HG03378 (cell line): ENCODE results near the gene BCAR3.

Source experiments
- ATAC-seq: cut with Tn5 transposase; IDR thresholded peaks from one replicate; pipeline ENCODE4 v1.9.1; 2021; ENCODE audit warnings: mild to moderate bottlenecking, moderate library complexity; ENCODE audit not compliant: unreplicated experiment

The BCAR3 gene

GRCh38 chr1:93617670-93618499, 63.8 kb downstream of the BCAR3 start:
- no peak for ATAC-seq

DNA sequence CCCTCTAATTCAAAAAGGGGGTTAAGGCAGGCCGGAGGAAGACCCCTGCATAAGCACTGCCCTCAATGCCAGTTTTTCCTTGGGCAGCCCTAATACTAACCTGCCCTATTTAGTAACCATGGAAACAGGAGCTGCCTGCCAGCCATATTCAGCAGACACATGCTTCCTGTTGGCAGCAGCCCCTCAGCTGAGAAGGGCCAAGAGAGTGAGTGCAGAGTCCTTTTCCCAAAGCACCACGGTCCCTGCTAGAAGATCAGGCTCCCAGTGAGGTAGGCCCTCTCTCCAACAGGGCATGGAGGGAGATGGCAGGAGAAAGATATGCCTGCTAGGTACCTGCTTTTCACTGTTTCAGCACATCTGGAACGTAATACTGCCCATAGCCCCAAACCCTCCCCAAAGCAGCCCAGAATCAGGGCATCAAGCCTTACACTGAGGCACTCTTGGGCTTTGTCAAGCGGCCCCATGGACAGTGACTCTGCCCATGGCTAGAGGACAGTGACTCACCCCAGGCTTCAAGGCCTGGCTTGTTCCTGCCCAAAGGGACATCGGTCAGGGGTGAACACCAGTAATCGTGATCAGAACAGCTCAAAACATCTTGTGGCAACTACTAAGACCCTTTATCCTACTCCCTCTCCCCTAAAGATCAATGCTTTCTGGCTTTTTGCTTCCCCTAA, 64.5 kb downstream of the BCAR3 start:
- ATAC-seq: no peak

- no peak for ATAC-seq
These were observed 65.2 kb downstream of the BCAR3 start for GRCh38 chr1:93616221-93616995.

- peak; percentile 82 for ATAC-seq
These were observed 66.0 kb downstream of the BCAR3 start for GRCh38 chr1:93615582-93616150.

DNA sequence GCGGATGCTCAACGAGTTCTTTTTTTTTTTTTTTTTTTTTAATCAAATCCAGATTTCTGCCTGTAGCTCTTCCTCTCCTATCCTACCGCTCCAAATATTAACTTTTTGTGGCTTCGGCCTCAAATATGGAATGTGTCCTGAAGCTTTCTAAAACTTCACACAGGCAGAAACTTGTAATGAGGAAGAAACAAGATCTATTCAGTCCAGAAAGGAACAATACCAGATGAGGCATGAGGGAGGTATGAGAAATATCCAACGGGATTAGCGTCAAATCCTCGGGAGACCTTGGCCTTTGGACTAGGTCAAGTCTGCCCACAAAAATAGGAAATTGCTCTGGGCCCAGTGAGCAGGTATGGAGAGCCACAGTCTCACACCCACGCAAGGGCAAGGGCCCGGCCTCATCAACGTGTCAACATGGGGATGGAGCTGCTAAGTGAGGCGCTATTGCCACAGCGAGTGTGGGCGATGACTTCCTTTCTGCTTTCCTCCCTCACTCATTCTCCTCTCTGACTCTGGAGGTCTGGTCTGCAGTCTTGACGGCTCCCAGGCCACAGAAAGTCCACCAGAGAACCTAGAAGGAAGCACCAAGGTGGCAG, 66.6 kb downstream of the BCAR3 start:
- ATAC-seq: peak; percentile 50

- ATAC-seq: no peak
These were observed 67.1 kb downstream of the BCAR3 start for GRCh38 chr1:93614541-93614940.

DNA sequence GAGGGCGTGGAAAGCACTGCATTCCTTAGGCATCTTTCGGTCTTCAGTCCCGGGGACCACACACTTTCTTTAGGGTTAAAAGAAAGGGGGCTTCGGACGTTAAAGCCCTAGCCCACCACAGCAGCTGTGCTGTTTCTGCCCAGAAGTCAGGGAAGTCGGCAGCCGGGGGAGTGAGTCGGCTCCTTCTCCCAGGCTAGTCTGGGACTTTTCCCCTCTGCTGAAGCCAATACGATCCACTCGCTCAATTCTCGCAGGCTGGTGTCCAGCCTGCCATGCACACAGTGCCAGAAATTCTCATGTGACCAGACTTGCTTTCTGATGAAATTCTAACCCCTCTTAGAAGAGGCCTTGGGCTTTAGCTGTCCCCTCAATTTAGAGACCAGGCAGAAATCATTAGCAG, 67.7 kb downstream of the BCAR3 start:
- ATAC-seq: no peak

GRCh38 chr1:93612510-93612909, 69.1 kb downstream of the BCAR3 start:
- ATAC-seq: no peak

- no peak for ATAC-seq
These were observed 70.0 kb downstream of the BCAR3 start for GRCh38 chr1:93611668-93612067.

GRCh38 chr1:93609536-93609935, 72.1 kb downstream of the BCAR3 start:
- no peak for ATAC-seq

DNA sequence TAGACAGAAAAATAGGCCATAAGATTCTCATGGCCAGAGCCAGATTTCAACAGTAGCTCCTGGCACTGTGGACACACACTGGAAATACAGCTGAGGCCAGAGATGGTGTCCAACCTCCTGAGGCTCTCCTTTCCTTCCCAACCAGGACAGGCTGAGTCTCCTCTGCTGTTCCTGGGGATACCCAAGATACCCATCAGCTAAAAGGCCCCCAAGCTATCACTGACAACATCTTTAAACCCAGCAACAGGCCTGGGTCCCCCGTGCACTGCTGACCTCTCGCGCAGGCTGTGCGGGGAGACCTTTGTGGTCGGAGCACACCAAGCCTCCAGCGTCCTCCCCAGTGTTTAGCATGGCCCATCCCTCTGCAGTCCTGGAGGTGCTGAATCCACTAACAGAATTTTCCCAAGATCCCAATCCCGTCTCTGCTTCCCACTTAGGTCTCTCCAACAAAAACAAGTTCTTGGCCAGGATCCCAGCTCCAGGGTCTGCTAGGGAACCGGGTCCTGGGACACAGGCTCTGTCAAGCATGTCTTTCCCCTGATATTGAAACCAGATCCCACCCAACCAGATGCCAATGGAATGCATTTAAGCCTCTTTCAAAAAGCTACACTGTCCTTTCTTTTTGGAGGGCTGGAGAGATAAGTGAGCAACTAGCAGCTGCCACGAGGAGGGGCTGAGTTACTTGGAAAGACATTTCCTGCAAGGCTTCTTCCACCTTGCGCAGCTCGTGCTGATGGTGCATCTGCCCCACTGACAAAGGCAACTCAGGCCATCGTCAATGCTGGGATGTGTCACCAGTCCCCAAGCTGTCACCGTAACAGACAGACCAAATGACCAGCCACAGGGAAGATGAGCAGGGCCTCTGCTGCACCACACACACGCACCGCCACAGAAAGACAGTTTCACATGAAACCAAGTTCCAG, 73.2 kb downstream of the BCAR3 start:
- ATAC-seq: no peak

GRCh38 chr1:93607814-93608186, 73.8 kb downstream of the BCAR3 start:
- ATAC-seq: peak; percentile 95

DNA sequence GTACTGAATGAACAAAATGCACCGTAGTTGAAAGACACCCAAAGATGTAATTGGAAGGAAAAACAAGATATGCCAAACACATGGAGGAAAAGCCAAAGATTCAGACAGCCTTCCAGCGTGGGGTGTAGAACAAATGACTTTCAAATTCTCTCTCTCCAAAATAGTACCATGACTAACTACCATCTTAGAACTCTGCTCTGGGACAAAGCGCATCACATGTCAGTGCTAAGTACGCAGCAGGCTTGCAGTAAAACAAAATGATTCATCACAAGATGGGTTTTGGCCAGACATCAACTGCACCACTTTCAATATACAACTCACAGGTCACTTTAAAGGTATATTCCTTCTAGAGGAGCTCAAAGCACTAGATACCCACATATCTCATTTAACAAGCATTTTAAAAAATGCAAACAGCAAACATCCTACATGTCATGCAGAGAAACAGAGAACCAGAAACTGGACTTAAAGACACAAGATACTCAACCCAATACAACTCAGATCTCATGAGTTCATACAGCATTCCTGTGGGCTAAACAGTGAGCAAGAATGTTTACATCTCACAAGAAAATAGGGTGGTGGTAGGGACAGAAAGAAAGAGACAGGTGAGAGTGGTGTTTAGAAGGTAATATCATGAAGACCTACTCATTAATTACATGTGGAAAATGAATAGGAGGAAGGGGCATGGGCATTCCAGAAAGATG, 75.7 kb downstream of the BCAR3 start:
- ATAC-seq: no peak

- ATAC-seq: no peak
These were observed 76.5 kb downstream of the BCAR3 start for GRCh38 chr1:93605026-93605568.

DNA sequence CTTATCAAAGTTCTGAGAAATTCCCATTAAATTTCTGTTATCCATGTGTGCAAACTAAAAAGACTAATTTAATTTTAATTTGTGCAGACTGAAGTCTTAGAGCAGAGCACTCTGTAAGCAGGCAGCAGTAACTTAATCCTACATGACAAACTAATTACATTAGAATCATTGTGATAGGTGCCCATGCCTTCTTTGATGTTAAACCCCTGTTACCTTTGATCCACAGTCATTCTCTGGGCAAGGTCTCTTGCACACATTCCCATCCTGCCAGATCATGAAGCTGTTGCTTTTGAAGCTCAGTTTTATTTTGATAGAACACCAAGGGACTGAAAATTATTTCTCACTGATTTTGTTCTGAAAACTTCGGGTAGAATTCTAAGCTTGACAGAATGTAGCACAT, 77.2 kb downstream of the BCAR3 start:
- ATAC-seq: no peak

DNA sequence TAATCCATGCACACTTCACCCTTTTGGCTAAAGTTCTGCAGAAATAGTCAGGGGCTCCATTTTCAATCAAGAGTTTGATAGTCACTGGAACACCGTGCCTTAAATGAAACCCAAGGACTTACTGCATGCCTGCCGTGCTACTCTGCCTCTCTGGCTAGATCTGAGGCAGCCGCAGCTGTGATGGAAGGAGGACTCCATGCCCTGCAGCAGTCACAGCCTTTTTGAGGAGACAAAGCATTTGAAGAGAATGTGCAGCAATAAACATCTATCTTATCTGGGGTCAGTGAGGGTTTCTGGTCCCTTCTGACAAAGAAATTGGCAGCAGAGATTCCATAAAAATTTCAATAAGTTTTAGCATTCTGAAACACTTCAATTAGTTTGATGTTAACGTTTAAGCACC, 78.0 kb downstream of the BCAR3 start:
- no peak for ATAC-seq

GRCh38 chr1:93603106-93603505, 78.5 kb downstream of the BCAR3 start:
- no peak for ATAC-seq

DNA sequence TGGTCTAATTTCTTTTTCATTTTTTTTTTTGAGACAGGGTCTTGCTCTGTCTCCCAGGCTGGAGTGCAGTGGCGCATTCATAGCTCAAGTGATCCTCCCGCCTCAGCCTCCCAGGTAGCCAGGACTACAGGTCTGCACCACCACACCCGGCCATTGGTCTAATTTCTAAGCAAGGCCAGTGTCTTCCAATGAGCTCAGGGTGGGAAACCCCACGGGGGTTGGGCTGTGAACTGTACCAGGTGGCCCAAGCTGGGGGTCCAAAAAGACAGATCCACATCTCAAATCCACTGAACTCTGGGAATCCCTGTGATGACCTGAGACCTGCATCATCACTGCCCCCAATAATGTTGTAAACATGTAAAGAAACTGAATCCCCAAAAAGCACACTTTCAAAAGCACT, 79.5 kb downstream of the BCAR3 start:
- no peak for ATAC-seq

DNA sequence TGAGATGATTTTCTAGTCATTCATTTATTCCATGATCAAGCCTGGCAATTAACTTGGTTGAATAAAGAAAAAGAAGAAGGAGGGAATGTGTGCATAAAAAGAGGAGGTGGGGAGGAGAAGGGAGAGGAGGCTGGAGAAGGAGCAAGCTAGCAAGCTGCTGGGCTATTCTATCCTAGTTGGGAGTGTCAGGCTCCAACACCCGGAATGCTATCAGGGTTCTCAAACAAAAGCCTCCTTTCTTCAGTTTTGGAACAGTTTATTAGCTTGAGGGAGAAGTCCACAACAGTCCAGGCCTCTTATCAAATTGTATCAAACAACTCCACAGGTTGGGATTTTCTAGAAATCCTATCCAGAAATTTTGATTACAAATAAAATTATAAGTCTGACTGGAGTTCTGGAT, 80.0 kb downstream of the BCAR3 start:
- no peak for ATAC-seq
